ENCODE data around the gene NDUFAF8.

Gene NDUFAF8

GRCh38 chr17:81200201-81200600 lies 38.9 kb upstream of the NDUFAF8 start:
- DNase-seq = no peak

GRCh38 chr17:81200695-81201580 lies 38.2 kb upstream of the NDUFAF8 start:
- DNase-seq = no peak

GRCh38 chr17:81202318-81202717 lies 36.8 kb upstream of the NDUFAF8 start:
- DNase-seq = no peak

- no peak for DNase-seq
Observed at GRCh38 chr17:81203136-81203535, 36.0 kb upstream of the NDUFAF8 start.

GRCh38 chr17:81204578-81204977 lies 34.5 kb upstream of the NDUFAF8 start:
- DNase-seq = no peak

- DNase-seq = no peak
Observed at GRCh38 chr17:81206166-81206565, 33.0 kb upstream of the NDUFAF8 start.

GRCh38 chr17:81206657-81207056 lies 32.5 kb upstream of the NDUFAF8 start:
- no peak for DNase-seq

GRCh38 chr17:81207610-81208581 lies 31.2 kb upstream of the NDUFAF8 start:
- DNase-seq = no peak

GRCh38 chr17:81208651-81209050 lies 30.5 kb upstream of the NDUFAF8 start:
- DNase-seq = no peak

- DNase-seq = no peak
Observed at GRCh38 chr17:81209141-81209540, 30.0 kb upstream of the NDUFAF8 start.

- DNase-seq = no peak
Observed at GRCh38 chr17:81210466-81210865, 28.7 kb upstream of the NDUFAF8 start.

GRCh38 chr17:81210868-81211267 lies 28.2 kb upstream of the NDUFAF8 start:
- no peak for DNase-seq

GRCh38 chr17:81212365-81212764 lies 26.8 kb upstream of the NDUFAF8 start:
- no peak for DNase-seq

- DNase-seq = no peak
Observed at GRCh38 chr17:81213978-81214377, 25.1 kb upstream of the NDUFAF8 start.

- no peak for DNase-seq
Observed at GRCh38 chr17:81217491-81217890, 21.6 kb upstream of the NDUFAF8 start.

GRCh38 chr17:81218459-81218858 lies 20.7 kb upstream of the NDUFAF8 start:
- no peak for DNase-seq

- DNase-seq = no peak
Observed at GRCh38 chr17:81218991-81219390, 20.1 kb upstream of the NDUFAF8 start.

GRCh38 chr17:81219476-81220180 lies 19.5 kb upstream of the NDUFAF8 start:
- DNase-seq = no peak

- DNase-seq = no peak
Observed at GRCh38 chr17:81221371-81221841, 17.7 kb upstream of the NDUFAF8 start.

- peak; percentile 20 for DNase-seq
Observed at GRCh38 chr17:81221842-81222619, 17.1 kb upstream of the NDUFAF8 start.

- no peak for DNase-seq
Observed at GRCh38 chr17:81222620-81222905, 16.6 kb upstream of the NDUFAF8 start.

Measured in right kidney (tissue), 1 donor.